NCI-H187 (cell line): ENCODE data around the gene KRTAP19-6.
"Not testable (repeated sequence)": the region's sequence is repeated elsewhere in the genome, so short reads cannot be mapped to it uniquely, and the experiment has no call there.

Source experiments
- DNase-seq, 2 experiments: peaks; one replicate each; lab custom pipeline; 2025; lab: John Stamatoyannopoulos, UW

The KRTAP19-6 gene

GRCh38 chr21:30541764-30542163, at the start of gene KRTAP19-6:
KRTAP19-6 (minus strand) TSS chr21:30541864; CDS start chr21:30541833, 31 bp downstream.
- no peak for DNase-seq

GRCh38 chr21:30590297-30590696, 48.6 kb upstream of the KRTAP19-6 start, which contains the start of gene KRTAP22-2:
KRTAP22-2 (minus strand) TSS chr21:30590397.
- no peak for DNase-seq

- DNase-seq: no peak
Measured at GRCh38 chr21:30582870-30583269, 41.2 kb upstream of the KRTAP19-6 start.

GRCh38 chr21:30580132-30580531, 38.5 kb upstream of the KRTAP19-6 start:
- DNase-seq: no peak

- DNase-seq: no peak
Measured at GRCh38 chr21:30579346-30579745, 37.7 kb upstream of the KRTAP19-6 start.

- no peak for DNase-seq
Measured at GRCh38 chr21:30577766-30578165, 36.1 kb upstream of the KRTAP19-6 start.

- DNase-seq: no peak
Measured at GRCh38 chr21:30567617-30568016, 26.0 kb upstream of the KRTAP19-6 start.

- no peak for DNase-seq
Measured at GRCh38 chr21:30563630-30564029, 22.0 kb upstream of the KRTAP19-6 start.

GRCh38 chr21:30563072-30563471, 21.4 kb upstream of the KRTAP19-6 start:
- DNase-seq: no peak

- no peak for DNase-seq
Measured at GRCh38 chr21:30561957-30562356, 20.3 kb upstream of the KRTAP19-6 start.

GRCh38 chr21:30561264-30561895, 19.7 kb upstream of the KRTAP19-6 start, which contains the start of gene KRTAP19-7:
KRTAP19-7 (minus strand) TSS chr21:30561314; CDS start chr21:30561289, 25 bp downstream.
- DNase-seq: no peak

- no peak for DNase-seq
Measured at GRCh38 chr21:30555095-30555494, 13.4 kb upstream of the KRTAP19-6 start.

- no peak for DNase-seq
Measured at GRCh38 chr21:30552782-30553181, 11.1 kb upstream of the KRTAP19-6 start.

- DNase-seq: no peak
Measured at GRCh38 chr21:30518876-30519275, 22.8 kb downstream of the KRTAP19-6 start.

GRCh38 chr21:30515681-30516080, 26.0 kb downstream of the KRTAP19-6 start:
- no peak for DNase-seq

- not testable (repeated sequence) for DNase-seq
Measured at GRCh38 chr21:30505621-30506205, 36.0 kb downstream of the KRTAP19-6 start.

GRCh38 chr21:30502041-30502440, 39.6 kb downstream of the KRTAP19-6 start, which contains the start of gene KRTAP19-5:
KRTAP19-5 (minus strand) TSS chr21:30502141; CDS start chr21:30502090, 51 bp downstream.
- no peak for DNase-seq

- no peak for DNase-seq
Measured at GRCh38 chr21:30497065-30497464, 44.6 kb downstream of the KRTAP19-6 start, which contains the start of gene KRTAP19-4. KRTAP19-4 (minus strand) TSS chr21:30497165; CDS start chr21:30497110, 55 bp downstream.

- DNase-seq: no peak
Measured at GRCh38 chr21:30491963-30492428, 49.7 kb downstream of the KRTAP19-6 start, which contains the start of gene KRTAP19-3. KRTAP19-3 (minus strand) TSS chr21:30492013; CDS start chr21:30491957, 56 bp downstream.
